NCI-H146 treated with DMSO at 0.1 percent for 48 hours (cell line): ENCODE data around the gene LYL1.

Experiments used
- DNase-seq: peaks from one replicate; lab custom pipeline; 2025; ENCODE audit not compliant: unreplicated experiment; lab: John Stamatoyannopoulos, UW

Gene LYL1

DNA sequence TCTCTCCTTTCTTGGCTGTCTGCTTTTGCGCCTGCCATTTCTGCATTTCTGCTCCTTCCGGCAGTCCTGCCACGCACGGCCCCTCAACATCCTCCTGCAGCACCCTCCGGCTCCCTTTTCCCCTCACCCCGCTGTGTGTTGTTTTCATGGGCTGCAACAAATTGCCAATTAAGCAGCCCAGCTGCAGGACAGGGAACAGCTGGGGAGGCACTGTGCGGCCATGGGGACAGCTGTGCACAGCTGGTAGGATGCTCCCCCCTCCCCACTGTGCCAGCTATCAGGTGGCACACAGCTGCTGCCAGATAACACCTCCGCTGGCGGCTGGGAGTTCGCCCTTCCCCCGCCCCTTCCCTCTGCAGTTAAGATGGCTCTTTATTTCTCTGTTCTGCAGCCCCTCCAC lies 25.4 kb downstream of the LYL1 start:
- no peak for DNase-seq

DNA sequence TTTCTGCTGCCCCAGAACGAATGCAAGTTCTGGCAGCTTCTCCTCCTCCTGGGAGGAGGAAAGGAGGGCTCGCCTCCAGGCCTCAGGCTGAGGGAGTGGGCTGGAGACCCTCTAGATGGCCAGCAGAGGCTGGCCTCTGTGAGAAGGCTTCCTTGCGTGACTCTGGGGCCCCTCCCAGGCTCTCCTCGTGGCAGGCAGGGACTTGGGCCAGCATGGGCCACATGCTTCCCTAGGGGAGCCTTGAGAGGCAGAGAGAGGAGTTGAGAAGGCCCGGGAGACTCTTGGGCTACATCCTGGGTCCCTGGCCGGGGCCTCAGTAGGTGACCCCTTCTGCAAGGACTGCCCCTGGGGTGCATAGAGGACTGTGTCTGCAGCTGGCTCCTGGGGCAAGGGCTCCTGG lies 25.9 kb downstream of the LYL1 start:
- no peak for DNase-seq

DNA sequence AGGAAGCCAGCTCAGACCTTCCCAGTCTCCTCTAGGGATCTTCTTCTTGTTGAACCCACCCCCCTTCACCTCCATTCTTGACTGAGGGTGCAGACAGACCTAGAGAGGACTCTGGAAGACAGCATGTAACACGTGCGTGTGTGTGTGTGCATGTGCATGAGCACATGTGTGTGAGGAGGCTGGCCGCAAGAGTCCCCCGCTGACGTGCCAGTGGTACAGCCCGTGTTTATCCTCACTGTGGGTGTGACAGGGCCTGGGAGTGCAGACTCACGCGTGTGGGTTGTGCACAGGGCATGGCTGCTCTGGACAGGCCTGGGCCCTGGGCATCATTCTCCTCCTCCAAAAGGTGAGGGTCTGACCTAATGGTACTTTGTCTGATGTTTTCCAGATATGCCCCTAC lies 26.3 kb downstream of the LYL1 start:
- no peak for DNase-seq

- DNase-seq = no peak
Observed at GRCh38 chr19:13074378-13074777, 28.3 kb downstream of the LYL1 start.

- no peak for DNase-seq
Observed at GRCh38 chr19:13073263-13073662, 29.4 kb downstream of the LYL1 start.

- no peak for DNase-seq
Observed at GRCh38 chr19:13072188-13072908, 30.3 kb downstream of the LYL1 start.

GRCh38 chr19:13071444-13072187 lies 31.0 kb downstream of the LYL1 start:
- no peak for DNase-seq

DNA sequence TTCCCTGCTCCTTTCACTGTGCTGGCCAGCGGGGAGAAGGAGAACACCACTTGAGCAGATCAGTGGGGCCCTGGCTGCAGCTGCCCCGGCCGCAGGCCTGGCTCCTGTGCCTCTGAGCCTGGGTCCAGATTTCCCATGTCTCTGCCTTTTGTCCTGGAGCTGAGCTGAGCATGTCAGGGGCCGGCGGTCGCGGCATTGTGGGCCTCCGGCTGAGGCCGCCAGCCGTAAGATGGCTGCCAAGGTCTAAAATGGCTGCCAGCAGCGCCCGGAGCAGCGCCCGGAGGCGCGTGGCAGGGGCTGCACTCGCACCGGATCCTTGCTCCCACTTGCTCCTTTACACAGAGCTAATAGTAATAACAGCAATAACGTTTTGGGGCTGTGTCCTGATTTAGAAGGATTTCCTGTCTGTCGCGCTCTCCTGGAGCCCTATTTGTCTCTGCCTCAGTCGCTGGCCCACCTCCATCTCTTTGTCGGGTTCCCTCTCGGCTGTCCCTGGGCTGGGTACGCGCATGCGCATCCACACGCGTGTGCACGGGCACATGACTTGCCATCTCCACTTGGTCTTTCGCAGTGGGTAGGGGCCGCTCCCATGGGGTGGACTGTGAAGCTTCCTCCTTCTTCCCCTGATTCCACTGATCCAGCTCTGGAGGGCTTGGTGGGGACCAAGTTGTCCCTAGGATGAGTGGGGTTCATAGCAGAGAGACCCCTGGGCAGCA lies 32.1 kb downstream of the LYL1 start:
- no peak for DNase-seq

DNA sequence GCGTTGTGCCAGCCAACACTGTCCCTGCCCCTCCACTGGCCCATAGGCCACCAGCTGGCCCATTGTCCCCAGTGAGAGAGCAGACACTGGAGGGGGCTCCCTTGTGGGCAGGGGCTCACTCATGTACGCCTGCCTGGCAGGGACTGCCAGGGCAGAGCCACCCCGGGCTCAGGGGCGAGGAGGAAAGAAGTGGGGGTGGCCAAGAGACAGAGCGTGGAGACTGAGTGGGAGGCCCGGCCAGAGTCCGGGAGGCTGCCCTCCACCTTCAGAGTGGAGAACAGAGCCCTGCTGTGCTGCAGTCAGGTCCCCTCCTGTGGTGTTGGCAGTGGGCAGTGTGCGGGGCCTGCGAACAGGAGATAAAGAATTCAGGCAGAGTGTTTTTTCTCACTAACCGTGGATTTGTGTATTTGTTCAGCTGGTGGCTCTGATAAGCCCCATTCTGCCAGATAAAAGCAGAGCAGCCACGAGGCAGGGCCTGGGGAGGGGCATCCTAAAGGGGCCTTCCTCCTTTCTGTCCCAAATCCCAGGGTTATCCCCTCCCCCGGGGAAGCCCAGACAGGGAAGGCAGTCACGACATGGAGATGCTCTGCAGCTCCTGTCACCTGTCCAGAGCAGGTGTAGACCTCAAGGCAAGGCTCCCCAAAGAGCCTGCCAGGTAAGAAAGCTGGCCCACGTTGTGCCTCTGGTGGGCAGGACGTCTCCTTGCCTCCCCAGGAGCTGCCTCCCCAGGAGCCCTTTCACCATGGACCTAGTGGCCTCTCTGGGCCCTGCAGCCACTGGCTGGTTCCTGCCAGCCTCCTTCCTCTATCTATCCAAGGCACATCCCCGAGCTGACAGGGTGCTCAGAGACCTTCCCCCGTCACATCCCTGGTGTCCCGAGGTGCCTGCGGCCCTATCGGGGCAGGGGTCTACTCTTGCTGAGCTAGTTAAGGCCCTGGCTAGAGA lies 33.0 kb downstream of the LYL1 start:
- DNase-seq = peak; percentile 92

DNA sequence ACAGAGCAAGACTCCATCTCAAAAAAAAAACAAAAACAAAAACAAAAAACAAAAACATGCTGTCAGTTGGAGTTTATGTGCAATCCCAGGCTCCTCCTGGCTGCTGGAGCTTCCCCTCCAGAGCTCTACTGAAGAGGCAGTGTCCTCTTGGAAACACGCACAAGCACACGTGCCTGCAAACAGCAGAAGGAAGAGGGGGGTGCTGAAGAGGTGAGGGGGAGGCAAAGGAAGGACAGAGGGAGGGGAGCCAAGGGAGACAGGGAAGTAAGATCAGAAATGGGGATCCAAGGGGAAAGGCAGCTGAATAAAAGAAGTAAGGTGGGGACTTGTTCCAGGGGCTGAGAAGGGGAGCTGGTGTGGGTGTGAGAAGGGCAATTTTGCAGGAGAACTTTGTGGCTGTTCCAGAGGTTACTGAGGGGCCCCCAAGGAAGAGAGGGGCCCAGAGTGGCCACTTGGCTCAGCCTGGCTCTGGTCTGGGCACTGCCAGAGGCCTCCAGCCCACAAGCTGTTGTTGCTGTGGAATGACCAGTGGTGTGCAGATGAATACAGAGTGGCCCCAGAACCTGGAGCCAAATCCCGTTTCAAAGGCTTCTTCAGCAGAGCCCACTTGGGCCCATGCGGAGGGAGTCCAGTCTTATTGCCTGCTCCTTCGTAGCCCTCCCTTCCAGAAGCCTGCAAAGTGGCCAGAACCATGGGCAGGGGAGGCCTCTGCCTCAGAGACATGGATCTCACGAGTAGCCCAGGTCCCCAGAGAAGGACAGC lies 34.4 kb downstream of the LYL1 start:
- DNase-seq = no peak

DNA sequence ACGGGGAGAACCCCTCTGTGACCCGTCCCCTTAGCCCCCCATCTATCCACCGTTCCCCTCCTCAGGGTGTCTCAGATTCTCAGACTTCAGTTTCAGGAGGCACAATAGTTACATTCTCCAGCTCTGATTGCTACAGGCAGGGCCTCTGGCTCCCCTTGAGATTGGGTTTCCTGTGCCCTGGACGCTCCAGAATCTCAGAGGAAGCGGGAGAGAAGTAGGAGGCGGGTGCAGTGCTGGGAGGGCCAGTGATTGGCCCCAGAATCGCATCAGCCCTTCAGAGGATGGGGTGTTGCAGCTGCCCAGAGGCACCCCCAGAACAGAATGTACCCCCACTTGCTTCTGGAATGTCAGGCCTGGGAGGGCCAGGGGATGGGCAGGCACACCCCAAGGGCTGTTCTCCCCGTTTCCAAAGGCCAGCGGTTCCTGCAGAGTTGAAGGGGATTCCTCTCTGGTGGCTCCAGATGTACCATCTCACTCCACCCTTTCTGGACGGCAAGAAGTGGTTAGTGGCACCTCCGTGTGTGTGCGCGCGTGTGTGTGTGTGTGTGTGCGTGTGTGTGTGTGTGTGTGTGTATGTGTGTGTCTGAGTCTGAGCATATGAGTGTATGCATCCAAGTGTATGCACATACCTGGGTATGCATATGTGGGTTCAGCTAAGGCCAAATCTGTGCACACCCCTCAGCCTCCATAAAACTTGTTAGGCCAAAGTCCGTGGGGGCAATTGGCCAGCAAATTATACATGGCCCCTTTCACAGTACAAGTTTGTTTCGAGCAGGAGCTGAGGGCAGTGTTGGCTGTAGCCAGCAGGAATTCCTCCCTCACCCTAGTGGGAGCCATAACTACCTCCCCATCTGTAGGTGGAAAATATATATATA lies 35.5 kb downstream of the LYL1 start:
- no peak for DNase-seq

DNA sequence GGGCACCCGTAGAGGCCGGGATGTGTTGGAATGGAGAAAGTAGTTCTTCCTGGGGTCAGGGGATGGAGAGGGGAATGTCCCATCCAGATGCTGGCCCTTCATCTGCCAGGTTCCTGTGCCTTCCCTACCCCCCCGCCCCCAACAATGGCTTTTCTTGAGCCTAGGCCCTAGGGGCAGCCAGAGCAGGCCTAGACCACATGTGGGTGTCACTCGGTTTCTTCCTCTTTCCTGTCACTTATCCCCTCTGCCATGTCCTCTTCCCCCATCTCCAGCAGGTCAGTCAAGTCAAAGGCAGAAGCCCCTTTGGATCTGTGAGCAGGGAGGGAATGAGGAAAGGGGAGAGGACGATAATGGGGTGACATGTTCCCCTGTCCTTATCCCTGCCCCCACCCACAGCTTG lies 36.4 kb downstream of the LYL1 start:
- DNase-seq = no peak

- no peak for DNase-seq
Observed at GRCh38 chr19:13064092-13064489, 38.6 kb downstream of the LYL1 start.

- no peak for DNase-seq
Observed at GRCh38 chr19:13063461-13064091, 39.1 kb downstream of the LYL1 start.

GRCh38 chr19:13062317-13062716 lies 40.3 kb downstream of the LYL1 start:
- DNase-seq = no peak

DNA sequence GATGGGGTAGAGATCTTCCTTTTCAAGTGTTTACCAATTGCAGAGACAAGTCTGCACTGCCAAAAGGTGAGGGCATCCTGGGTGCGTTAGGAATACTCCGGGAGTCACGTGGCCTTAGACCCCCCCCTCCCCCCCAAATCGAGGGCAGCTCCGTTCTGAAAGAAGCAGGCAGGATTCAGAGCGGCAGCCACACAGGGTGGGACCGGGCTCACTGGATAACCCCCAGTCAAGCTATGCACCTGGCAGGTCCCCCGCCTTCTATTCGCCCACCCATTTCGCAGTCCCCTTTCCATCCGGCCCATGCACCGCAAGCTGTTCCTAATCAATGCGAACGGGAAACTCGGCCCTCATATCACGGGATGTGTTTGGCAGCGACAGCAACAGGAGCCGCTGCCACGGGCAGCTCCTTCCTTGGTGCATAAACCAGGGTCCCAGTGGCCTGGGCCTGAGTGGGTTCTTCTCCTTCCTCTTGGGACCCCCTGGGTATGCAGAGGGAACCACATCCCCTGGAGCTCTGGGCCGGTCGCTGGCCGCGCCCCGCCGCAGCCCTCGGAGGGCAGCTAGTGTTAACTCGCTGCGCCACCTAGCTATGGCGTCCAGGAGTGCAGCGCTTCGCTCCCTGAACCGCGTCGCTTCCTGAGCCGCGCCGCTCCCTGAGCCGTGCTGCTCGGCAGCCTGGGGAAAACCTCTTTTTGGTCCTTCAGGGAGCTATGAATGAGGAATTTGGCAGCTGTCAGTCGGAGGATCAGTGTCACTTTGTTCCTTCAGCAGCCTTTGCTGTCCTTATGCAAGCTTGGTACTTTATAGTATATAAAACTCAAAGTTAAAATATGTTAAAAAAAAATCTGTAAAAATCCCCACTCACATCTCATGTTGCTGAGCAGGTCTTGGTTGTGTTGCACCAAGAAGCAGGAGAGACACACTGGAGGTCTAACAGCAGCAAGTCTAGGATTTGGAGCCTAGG lies 41.4 kb downstream of the LYL1 start:
- peak; percentile 64 for DNase-seq

- DNase-seq = no peak
Observed at GRCh38 chr19:13060233-13060963, 42.3 kb downstream of the LYL1 start.
